Right cardiac atrium (tissue), 5 donors: ENCODE data around the gene SNRPA. TPM values are rescaled to one million over a fixed set of nuclear protein-coding genes. Genes with fewer than 3 reads are reported as not detected.
"Not testable (repeated sequence)": the region's sequence is repeated elsewhere in the genome, so short reads cannot be mapped to it uniquely, and the experiment has no call there.

ENCODE experiments used
- ATAC-seq, 2 donors: fragments of 200-7000 bp; cut with Tn5 transposase; one replicate each; pipeline versions ENCODE4 v1.8.0 to v1.9.1; 2020; ENCODE audit warnings: moderate library complexity in 2 of 2, mild to moderate bottlenecking in 1 of 2
- DNase-seq, 3 donors: peaks; one replicate each; pipeline ENCODE4 v3.0.0-alpha.2; 2020
- H3K27ac ChIP-seq: one replicate; pipeline ENCODE4 v1.5.1; 2013; ENCODE audit warnings: mild to moderate bottlenecking, low read length, control low read depth, moderate library complexity
- H3K27me3 ChIP-seq: one replicate; pipeline ENCODE4 v1.6.1; 2013; ENCODE audit not compliant: control insufficient read depth, insufficient read depth
- H3K4me1 ChIP-seq: one replicate; pipeline ENCODE4 v1.6.1; 2013; ENCODE audit warnings: low read length; ENCODE audit not compliant: control insufficient read depth, insufficient read depth
- H3K4me3 ChIP-seq: one replicate; pipeline ENCODE4 v1.5.1; 2013; ENCODE audit warnings: low read length, control low read depth
- H3K9me3 ChIP-seq: one replicate; pipeline ENCODE4 v1.6.1; 2013; ENCODE audit warnings: low read length; ENCODE audit not compliant: control insufficient read depth
- WGBS: extraction: QIAGEN DNeasy Blood & Tissue Kit; methylation state at CpG from one replicate; pipeline ENCODE4 v1.1.7; 2013; 5-methylcytosine and 5-hydroxymethylcytosine counted together
- intact Hi-C, 4 donors: fragments of 100-400 bp; cut with DNase I; formaldehyde crosslinking; loops; one replicate each; pipeline versions ENCODE4 v1.11.0 to v1.14.0; 2022 to 2023
- polyA plus RNA-seq: library from polyadenylated mRNA; stranded (reverse); fragments of 200-250 nt; gene quantifications from one replicate; pipeline ENCODE4 v1.2.3, GENCODE V29; 2013
- total RNA-seq, 4 donors: library from RNA; stranded (reverse); fragmentation: NEBNext Ultra II Directional; extraction: Animal tissue kit (Norgen Biotek cat#: 25700); gene quantifications; one replicate each; pipeline ENCODE4 v1.2.1, GENCODE V29; 2021
- donor health status: healthy with polysubstance abuse.
- donor health status: DM: no; HTN: yes; CAD: no.
- donor health status: DM: no; HTN: no; CAD: no.
- donor health status: DM: no; HTN: yes; CAD: no; lungs with severe emphysema.
- donor health status: DM: yes; HTN: yes; CAD: no.

SNRPA gene
- total and polyA plus RNA-seq, 5 donors = 27.0 to 44.9 (median 39.0) TPM

- H3K27me3 ChIP-seq, intact Hi-C loops, H3K9me3 ChIP-seq, H3K4me1 ChIP-seq: not testable (repeated sequence)
- DNase-seq (peak; percentile 86 to 96 (median 94)), ATAC-seq (peak; percentile 88 to 91)
- peak overlapping the region; percentile 2 for H3K4me3 ChIP-seq
- peak overlapping the region; percentile 61 for H3K27ac ChIP-seq
- 3% methylated on average over 64 of the region's 65 CpGs for WGBS
Observed at GRCh38 chr19:40810649-40811408, 59.8 kb downstream of the SNRPA start.

DNA sequence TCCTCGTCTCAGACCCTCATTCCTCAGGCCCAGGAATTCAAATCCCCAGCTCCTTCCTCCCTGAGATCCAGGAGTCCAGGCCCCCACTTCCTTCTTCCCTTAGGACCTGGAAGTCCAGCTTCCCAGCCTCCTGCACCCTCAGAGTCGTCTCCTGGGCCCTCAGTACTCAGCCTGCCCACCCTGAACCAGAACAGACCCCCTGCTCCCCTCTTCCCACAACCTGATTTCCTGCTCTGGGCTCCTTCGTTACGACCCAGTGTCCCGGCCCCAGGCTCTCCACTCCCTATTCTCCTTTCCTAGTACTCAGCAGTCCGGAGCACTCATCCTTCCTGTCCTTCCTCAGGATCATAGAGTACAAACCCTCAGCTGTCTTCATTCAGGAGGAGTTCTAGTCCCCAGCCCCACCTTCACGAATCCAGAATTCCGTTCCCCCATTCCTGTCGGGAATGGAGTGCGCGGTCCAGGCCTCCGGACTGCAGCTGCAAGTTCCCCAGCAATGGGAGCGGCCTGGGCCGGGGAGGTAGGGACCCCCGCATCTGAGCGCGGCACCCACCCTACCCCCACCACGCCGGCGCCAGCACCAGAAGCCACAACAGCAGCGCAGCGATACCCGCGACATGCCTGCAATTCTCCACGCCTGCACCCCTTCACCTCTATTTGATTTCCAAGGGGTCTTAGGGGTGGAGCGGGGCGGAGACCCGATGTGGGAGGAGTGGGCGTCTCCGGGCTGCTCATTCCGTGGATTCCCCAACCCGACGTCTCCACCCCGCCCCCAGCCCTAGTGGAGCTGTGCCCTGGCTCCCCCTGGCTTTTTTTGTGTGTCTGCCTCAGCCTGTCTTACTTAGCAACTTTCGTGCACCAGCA is 60.7 kb downstream of the SNRPA start:
- WGBS = 31% methylated on average over 35 of the region's 35 CpGs
- Histone ChIP-seq H3K4me1 (peaks cover 2% of the 10 kb centered on the region), H3K9me3 (no peaks in the 10 kb centered on the region), H3K27me3 (no peaks in the 10 kb centered on the region), H3K4me3 (no peak overlapping the region), H3K27ac (peak overlapping the region; percentile 61)
- ATAC-seq (no peak), DNase-seq (peak in 1 of 3 donors; percentile 66)
- intact Hi-C loops = no loop called here

DNA sequence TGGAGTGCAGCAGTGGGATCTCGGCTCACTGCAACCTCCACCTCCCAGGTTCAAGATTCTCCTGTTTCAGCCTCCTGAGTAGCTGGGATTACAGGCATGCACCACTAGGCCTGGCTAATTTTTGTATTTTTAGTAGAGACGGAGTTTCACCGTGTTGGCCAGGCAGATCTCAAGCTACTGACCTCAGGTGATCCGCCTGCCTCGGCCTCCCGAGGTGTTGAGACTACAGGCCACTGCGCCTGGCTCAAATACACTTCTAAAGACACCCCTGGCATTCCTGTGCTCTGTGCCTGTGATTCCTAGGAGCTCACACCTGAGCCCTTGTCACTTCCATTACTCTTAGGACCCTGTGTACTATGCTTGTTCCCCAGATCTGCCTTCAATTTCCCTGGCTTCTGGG is 61.6 kb downstream of the SNRPA start:
- H3K4me3 ChIP-seq, H3K27ac ChIP-seq, ATAC-seq, intact Hi-C loops, H3K9me3 ChIP-seq, H3K27me3 ChIP-seq, H3K4me1 ChIP-seq: not testable (repeated sequence)
- peak in 2 of 3 donors; percentile 23 to 37 for DNase-seq
- WGBS = 89% methylated on average over 7 of the region's 7 CpGs

DNA sequence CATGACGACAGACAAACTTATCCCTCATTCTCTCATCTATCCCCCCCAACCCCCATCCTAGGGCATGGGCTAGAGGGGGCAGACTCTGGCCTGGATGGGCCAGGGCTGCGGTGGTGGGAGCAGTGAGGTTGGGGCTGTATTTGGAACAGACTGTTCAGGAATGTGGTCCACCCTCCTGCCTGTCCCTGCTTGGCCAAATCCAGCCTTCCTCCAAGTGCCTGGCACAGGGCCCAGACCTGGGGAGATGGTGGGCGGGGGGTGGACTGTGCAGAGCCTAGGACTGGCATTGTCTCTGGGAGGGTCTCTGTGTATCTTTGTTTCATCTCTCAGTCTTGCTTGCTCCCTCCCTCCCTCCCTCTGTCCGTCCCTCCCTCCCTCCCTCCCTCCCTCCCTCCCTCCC is 62.2 kb downstream of the SNRPA start:
- H3K4me1 ChIP-seq = peaks cover 2% of the 10 kb centered on the region
- 18% methylated on average over 4 of the region's 4 CpGs for WGBS
- intact Hi-C loops = no loop called here

More for the DNA sequence above, 62.2 kb downstream of the SNRPA start:
- ATAC-seq (peak in 1 of 2 donors; percentile 0), DNase-seq (peak; percentile 36 to 81 (median 78))
- Histone ChIP-seq H3K4me3 (no peak overlapping the region), H3K27ac (no peak overlapping the region), H3K9me3 (no peaks in the 10 kb centered on the region), H3K27me3 (no peaks in the 10 kb centered on the region)

Other genes starting within 250 kb of the SNRPA start
- 10 to 100 TPM; 19.7 to 23.0 (median 20.4) TPM for gene SHKBP1, start 174.3 kb upstream of the SNRPA start, total RNA-seq
- gene SHKBP1, start 174.3 kb upstream of the SNRPA start, polyA plus RNA-seq = 22.8 TPM
- gene LTBP4, start 149.8 kb upstream of the SNRPA start, total RNA-seq = 100 to 1,000 TPM; 307 to 473 (median 324) TPM
- 216 TPM for gene LTBP4, start 149.8 kb upstream of the SNRPA start, polyA plus RNA-seq
- 10 to 100 TPM; 18.6 to 22.9 (median 20.4) TPM for gene NUMBL, start 60.6 kb upstream of the SNRPA start, total RNA-seq
- gene NUMBL, start 60.6 kb upstream of the SNRPA start, polyA plus RNA-seq = 12.4 TPM
- 10 to 100 TPM; 22.8 to 34.0 (median 29.0) TPM for gene COQ8B, start 34.3 kb upstream of the SNRPA start, total RNA-seq
- 23.8 TPM for gene COQ8B, start 34.3 kb upstream of the SNRPA start, polyA plus RNA-seq
- gene ITPKC, start 34.1 kb upstream of the SNRPA start, total RNA-seq = 10 to 100 TPM in 2 of 4 donors, 1 to 10 TPM in 2; 7.6 to 15.8 (median 10.8) TPM
- 13.4 TPM for gene ITPKC, start 34.1 kb upstream of the SNRPA start, polyA plus RNA-seq
- 1 to 10 TPM; 4.5 to 6.1 (median 5.1) TPM for gene ACTMAP, start 726 bp upstream of the SNRPA start, total RNA-seq
- 5.1 TPM for gene ACTMAP, start 726 bp upstream of the SNRPA start, polyA plus RNA-seq
- gene MIA, start 24.3 kb downstream of the SNRPA start, total RNA-seq = 1 to 10 TPM in 3 of 4 donors, under 1 TPM in 1; 0.71 to 3.1 (median 1.5) TPM
- 3.7 TPM for gene MIA, start 24.3 kb downstream of the SNRPA start, polyA plus RNA-seq
- gene RAB4B, start 27.0 kb downstream of the SNRPA start, total RNA-seq = 10 to 100 TPM; 14.4 to 17.0 (median 15.2) TPM
- gene RAB4B, start 27.0 kb downstream of the SNRPA start, polyA plus RNA-seq = 25.3 TPM
- 10 to 100 TPM; 55.9 to 75.2 (median 58.1) TPM for gene EGLN2, start 48.0 kb downstream of the SNRPA start, total RNA-seq
- 52.3 TPM for gene EGLN2, start 48.0 kb downstream of the SNRPA start, polyA plus RNA-seq
- gene CYP2A6, start 99.2 kb downstream of the SNRPA start, total RNA-seq = not detected
- not detected for gene CYP2A6, start 99.2 kb downstream of the SNRPA start, polyA plus RNA-seq
- gene CYP2A7, start 131.0 kb downstream of the SNRPA start, total RNA-seq = not detected
- gene CYP2A7, start 131.0 kb downstream of the SNRPA start, polyA plus RNA-seq = not detected
- gene CYP2B6, start 240.1 kb downstream of the SNRPA start, total RNA-seq = not detected
- not detected for gene CYP2B6, start 240.1 kb downstream of the SNRPA start, polyA plus RNA-seq